HepG2 (cell line): ENCODE data around the gene MST1. TPM values are rescaled to one million over a fixed set of nuclear protein-coding genes. Genes with fewer than 3 reads are reported as not detected.
A peak's percentile ranks its signal among the peaks of the same experiment; 100 is the strongest.

Experiments
- CAMTA2 ChIP-seq: sonication (generic); formaldehyde crosslinking; IDR thresholded peaks from 2 replicates; pipeline ENCODE4 v1.4.0; 2020; ENCODE audit warnings: mild to moderate bottlenecking, missing genetic modification reagents, borderline replicate concordance
- FOXM1 ChIP-seq: sonication (generic); formaldehyde crosslinking; IDR thresholded peaks from 2 replicates; pipeline ENCODE4 v1.5.0; 2020; ENCODE audit warnings: missing genetic modification reagents
- HNRNPL ChIP-seq: fragments of 200-400 bp; formaldehyde crosslinking; IDR thresholded peaks from 2 replicates; pipeline ENCODE4 v1.6.1; 2017; ENCODE audit warnings: mild to moderate bottlenecking, low read depth, low read length
- KLF13 ChIP-seq: sonication (generic); formaldehyde crosslinking; IDR thresholded peaks from 2 replicates; pipeline ENCODE4 v1.4.0; 2020; ENCODE audit warnings: mild to moderate bottlenecking, missing genetic modification reagents
- LBX2 ChIP-seq: sonication (generic); formaldehyde crosslinking; IDR thresholded peaks from 2 replicates; pipeline ENCODE4 v1.5.0; 2020; ENCODE audit warnings: missing genetic modification reagents, mild to moderate bottlenecking, borderline replicate concordance
- MED8 ChIP-seq: sonication (generic); formaldehyde crosslinking; IDR thresholded peaks from 2 replicates; pipeline ENCODE4 v1.8.1; 2023; ENCODE audit warnings: mild to moderate bottlenecking, missing genetic modification reagents; ENCODE audit not compliant: insufficient replicate concordance
- RARA ChIP-seq: IDR thresholded peaks from 2 replicates; pipeline ENCODE4 v1.6.1; 2016; ENCODE audit warnings: missing genetic modification reagents, missing compliant biosample characterization
- SMAD3 ChIP-seq: sonication (generic); formaldehyde crosslinking; IDR thresholded peaks from 2 replicates; pipeline ENCODE4 v1.4.0; 2020; ENCODE audit warnings: missing genetic modification reagents
- SMARCC2 ChIP-seq: fragments of 450-650 bp; IDR thresholded peaks from 2 replicates; pipeline ENCODE4 v1.6.1; 2017; ENCODE audit warnings: antibody characterized with exemption, mild to moderate bottlenecking
- STAT5B ChIP-seq: sonication (generic); formaldehyde crosslinking; IDR thresholded peaks from 2 replicates; pipeline ENCODE4 v1.4.0; 2020; ENCODE audit warnings: missing genetic modification reagents
- TBP ChIP-seq: sonication (generic); formaldehyde crosslinking; IDR thresholded peaks from 2 replicates; pipeline ENCODE4 v1.5.0; 2020; ENCODE audit warnings: missing genetic modification reagents
- ZMYM3 ChIP-seq: sonication (generic); formaldehyde crosslinking; IDR thresholded peaks from 2 replicates; pipeline ENCODE4 v1.5.1; 2020; ENCODE audit warnings: mild to moderate bottlenecking, missing genetic modification reagents
- ZNF136 ChIP-seq: sonication (generic); formaldehyde crosslinking; IDR thresholded peaks from 2 replicates; pipeline ENCODE4 v1.8.1; 2022; ENCODE audit warnings: low read depth, mild to moderate bottlenecking, moderate library complexity, missing genetic modification reagents
- ZNF235 ChIP-seq: sonication (generic); formaldehyde crosslinking; IDR thresholded peaks from 2 replicates; pipeline ENCODE4 v1.8.1; 2023; ENCODE audit warnings: mild to moderate bottlenecking, missing genetic modification reagents, borderline replicate concordance
- ZNF317 ChIP-seq: sonication (generic); formaldehyde crosslinking; IDR thresholded peaks from 2 replicates; pipeline ENCODE4 v1.5.0; 2020; ENCODE audit warnings: mild to moderate bottlenecking, missing genetic modification reagents
- ZNF563 ChIP-seq: sonication (generic); formaldehyde crosslinking; IDR thresholded peaks from 2 replicates; pipeline ENCODE4 v1.8.0; 2022; ENCODE audit warnings: mild to moderate bottlenecking, moderate library complexity, missing genetic modification reagents
- ZNF564 ChIP-seq: sonication (generic); formaldehyde crosslinking; IDR thresholded peaks from 2 replicates; pipeline ENCODE4 v1.8.1; 2023; ENCODE audit warnings: mild to moderate bottlenecking, missing genetic modification reagents
- polyA plus RNA-seq, 8 experiments: library from polyadenylated mRNA; depleted of rRNA in 3 of 8; stranded (reverse) in 7 of 8; unstranded in 1 of 8; fragments of >200 nt; fragmentation: Illumina TruSeq in 4 of 8; extraction: Trizol in 4 of 8; gene quantifications; 2 replicates each; pipeline versions ENCODE4 v1.2.1 to v1.2.3, GENCODE V29; 2011 to 2016; ENCODE audit warnings: low read depth in 4 of 8, missing spikeins in 1 of 8, mixed read lengths in 1 of 8; ENCODE audit not compliant: insufficient read depth in 1 of 8
- total RNA-seq, 5 experiments: library from RNA; depleted of rRNA; stranded (reverse); fragments of >200 nt; fragmentation: Illumina TruSeq; extraction: Trizol; gene quantifications; 2 replicates each; pipeline ENCODE4 v1.2.3, GENCODE V29; 2016; ENCODE audit warnings: low read depth in 1 of 5
- TF ChIP-seq, protein P1 (sequence below): sonication (generic); formaldehyde crosslinking; IDR thresholded peaks from 2 replicates; pipeline ENCODE4 v1.4.0; 2020; ENCODE audit warnings: missing genetic modification reagents
- TF ChIP-seq, protein P2 (sequence below): sonication (generic); formaldehyde crosslinking; IDR thresholded peaks from 2 replicates; pipeline ENCODE4 v1.8.0; 2022; ENCODE audit warnings: missing genetic modification reagents, mild to moderate bottlenecking, inconsistent platforms, borderline replicate concordance
- TF ChIP-seq, protein P3 (sequence below): sonication (generic); formaldehyde crosslinking; IDR thresholded peaks from 2 replicates; pipeline ENCODE4 v1.4.0; 2020; ENCODE audit warnings: missing genetic modification reagents, borderline replicate concordance

The MST1 gene
- total and polyA plus RNA-seq, 2 of the 13 experiments (the other 11 are each of a cell fraction or from before 2014, with no cell fraction given), result 189 to 452 TPM

DNA sequence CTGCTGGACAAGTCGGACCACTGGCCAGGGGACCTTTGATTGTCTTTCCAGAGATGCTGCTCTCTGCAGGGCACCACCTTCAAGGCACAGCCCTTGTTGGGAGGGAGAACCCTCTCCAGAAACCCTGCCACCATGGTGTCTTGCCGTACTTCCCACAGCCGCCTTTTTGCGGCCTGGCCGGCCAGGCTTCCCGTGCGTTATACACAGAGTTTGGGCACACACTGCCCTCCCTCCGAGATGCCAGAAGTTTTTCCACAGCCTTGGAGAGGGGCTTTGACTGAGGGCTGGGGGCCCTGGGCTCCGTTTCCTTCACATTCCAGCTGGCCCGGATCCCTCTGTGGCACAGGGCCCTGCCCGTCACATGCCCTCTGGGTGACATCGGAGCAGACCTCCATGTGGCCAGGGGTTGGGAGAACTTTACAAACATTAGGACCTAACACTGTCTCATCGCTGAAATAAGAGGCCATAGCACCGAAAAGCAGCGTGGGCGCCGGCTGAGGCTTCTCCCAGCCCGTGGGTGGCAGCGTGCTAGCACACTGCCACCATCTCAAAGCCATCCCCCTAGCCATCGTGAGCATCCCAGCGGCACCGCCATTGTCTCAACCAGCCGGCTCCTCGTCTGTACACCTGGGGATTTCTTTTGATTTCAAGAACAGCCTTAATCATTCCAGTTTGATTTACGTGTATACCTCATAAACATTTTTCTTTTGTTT, 21.4 kb downstream of the MST1 start (continued):
- TF ChIP-seq LBX2 (CRISPR knock-in tag) (no peak), RARA (no peak), FOXM1 (no peak), ZNF136 (CRISPR knock-in tag) (no peak), MED8 (peak; percentile 13), ZNF563 (CRISPR knock-in tag) (0 out of 2 replicates have a peak, but pooled peaks have one; percentile 70), ZNF564 (CRISPR knock-in tag) (no peak), KLF13 (CRISPR knock-in tag) (no peak), ZNF235 (CRISPR knock-in tag) (0 out of 2 replicates have a peak, but pooled peaks have one; percentile 53), HNRNPL (0 out of 2 replicates have a peak, but pooled peaks have one; percentile 36), TBP (no peak), CAMTA2 (CRISPR knock-in tag) (no peak), STAT5B (CRISPR knock-in tag) (no peak), ZMYM3 (CRISPR knock-in tag) (no peak), SMAD3 (CRISPR knock-in tag) (no peak), SMARCC2 (no peak), ZNF317 (CRISPR knock-in tag) (peak; percentile 37; the same call in 1 of the 2 replicates)
- TF ChIP-seq, protein P1, sequence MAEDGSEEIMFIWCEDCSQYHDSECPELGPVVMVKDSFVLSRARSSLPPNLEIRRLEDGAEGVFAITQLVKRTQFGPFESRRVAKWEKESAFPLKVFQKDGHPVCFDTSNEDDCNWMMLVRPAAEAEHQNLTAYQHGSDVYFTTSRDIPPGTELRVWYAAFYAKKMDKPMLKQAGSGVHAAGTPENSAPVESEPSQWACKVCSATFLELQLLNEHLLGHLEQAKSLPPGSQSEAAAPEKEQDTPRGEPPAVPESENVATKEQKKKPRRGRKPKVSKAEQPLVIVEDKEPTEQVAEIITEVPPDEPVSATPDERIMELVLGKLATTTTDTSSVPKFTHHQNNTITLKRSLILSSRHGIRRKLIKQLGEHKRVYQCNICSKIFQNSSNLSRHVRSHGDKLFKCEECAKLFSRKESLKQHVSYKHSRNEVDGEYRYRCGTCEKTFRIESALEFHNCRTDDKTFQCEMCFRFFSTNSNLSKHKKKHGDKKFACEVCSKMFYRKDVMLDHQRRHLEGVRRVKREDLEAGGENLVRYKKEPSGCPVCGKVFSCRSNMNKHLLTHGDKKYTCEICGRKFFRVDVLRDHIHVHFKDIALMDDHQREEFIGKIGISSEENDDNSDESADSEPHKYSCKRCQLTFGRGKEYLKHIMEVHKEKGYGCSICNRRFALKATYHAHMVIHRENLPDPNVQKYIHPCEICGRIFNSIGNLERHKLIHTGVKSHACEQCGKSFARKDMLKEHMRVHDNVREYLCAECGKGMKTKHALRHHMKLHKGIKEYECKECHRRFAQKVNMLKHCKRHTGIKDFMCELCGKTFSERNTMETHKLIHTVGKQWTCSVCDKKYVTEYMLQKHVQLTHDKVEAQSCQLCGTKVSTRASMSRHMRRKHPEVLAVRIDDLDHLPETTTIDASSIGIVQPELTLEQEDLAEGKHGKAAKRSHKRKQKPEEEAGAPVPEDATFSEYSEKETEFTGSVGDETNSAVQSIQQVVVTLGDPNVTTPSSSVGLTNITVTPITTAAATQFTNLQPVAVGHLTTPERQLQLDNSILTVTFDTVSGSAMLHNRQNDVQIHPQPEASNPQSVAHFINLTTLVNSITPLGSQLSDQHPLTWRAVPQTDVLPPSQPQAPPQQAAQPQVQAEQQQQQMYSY (CRISPR knock-in tag), result no peak
- TF ChIP-seq, protein P2, sequence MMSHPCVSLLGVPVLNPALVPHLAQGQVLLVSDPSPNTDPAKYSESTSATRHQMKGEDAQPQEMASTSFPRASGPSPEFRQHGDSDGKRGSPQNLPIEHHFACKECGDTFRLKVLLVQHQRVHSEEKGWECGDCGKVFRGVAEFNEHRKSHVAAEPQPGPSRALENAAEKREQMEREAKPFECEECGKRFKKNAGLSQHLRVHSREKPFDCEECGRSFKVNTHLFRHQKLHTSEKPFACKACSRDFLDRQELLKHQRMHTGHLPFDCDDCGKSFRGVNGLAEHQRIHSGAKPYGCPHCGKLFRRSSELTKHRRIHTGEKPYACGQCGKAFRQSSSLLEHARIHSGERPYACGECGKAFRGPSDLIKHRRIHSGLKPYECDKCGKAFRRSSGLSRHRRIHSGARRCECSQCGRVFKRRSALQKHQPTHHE (CRISPR knock-in tag), result no peak
- TF ChIP-seq, protein P3, sequence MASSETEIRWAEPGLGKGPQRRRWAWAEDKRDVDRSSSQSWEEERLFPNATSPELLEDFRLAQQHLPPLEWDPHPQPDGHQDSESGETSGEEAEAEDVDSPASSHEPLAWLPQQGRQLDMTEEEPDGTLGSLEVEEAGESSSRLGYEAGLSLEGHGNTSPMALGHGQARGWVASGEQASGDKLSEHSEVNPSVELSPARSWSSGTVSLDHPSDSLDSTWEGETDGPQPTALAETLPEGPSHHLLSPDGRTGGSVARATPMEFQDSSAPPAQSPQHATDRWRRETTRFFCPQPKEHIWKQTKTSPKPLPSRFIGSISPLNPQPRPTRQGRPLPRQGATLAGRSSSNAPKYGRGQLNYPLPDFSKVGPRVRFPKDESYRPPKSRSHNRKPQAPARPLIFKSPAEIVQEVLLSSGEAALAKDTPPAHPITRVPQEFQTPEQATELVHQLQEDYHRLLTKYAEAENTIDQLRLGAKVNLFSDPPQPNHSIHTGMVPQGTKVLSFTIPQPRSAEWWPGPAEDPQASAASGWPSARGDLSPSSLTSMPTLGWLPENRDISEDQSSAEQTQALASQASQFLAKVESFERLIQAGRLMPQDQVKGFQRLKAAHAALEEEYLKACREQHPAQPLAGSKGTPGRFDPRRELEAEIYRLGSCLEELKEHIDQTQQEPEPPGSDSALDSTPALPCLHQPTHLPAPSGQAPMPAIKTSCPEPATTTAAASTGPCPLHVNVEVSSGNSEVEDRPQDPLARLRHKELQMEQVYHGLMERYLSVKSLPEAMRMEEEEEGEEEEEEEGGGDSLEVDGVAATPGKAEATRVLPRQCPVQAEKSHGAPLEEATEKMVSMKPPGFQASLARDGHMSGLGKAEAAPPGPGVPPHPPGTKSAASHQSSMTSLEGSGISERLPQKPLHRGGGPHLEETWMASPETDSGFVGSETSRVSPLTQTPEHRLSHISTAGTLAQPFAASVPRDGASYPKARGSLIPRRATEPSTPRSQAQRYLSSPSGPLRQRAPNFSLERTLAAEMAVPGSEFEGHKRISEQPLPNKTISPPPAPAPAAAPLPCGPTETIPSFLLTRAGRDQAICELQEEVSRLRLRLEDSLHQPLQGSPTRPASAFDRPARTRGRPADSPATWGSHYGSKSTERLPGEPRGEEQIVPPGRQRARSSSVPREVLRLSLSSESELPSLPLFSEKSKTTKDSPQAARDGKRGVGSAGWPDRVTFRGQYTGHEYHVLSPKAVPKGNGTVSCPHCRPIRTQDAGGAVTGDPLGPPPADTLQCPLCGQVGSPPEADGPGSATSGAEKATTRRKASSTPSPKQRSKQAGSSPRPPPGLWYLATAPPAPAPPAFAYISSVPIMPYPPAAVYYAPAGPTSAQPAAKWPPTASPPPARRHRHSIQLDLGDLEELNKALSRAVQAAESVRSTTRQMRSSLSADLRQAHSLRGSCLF, result no peak
